BE2C (cell line): Measurements from ENCODE around the gene CEP170B.

Experiments used
- DNase-seq: peaks from one replicate; pipeline ENCODE4 v3.0.0-alpha.2; 2020
- H3K27me3 ChIP-seq: fragments of 250-450 bp; sonication (Bioruptor Pico); 2 replicates; pipeline ENCODE4 v1.5.1; 2020; ENCODE audit warnings: mild to moderate bottlenecking
- H3K36me3 ChIP-seq: fragments of 250-450 bp; sonication (Bioruptor Pico); 2 replicates; pipeline ENCODE4 v1.5.1; 2020; ENCODE audit warnings: mild to moderate bottlenecking
- H3K4me1 ChIP-seq: fragments of 250-450 bp; sonication (Bioruptor Pico); 2 replicates; pipeline ENCODE4 v1.5.1; 2020
- H3K4me3 ChIP-seq: 2 replicates; pipeline ENCODE4 v1.5.1; 2011; ENCODE audit warnings: low read depth, low read length
- H3K9me3 ChIP-seq: fragments of 250-450 bp; sonication (Bioruptor Pico); 2 replicates; pipeline ENCODE4 v1.5.1; 2020
- CTCF ChIP-seq: IDR thresholded peaks from 2 replicates; pipeline ENCODE4 v1.5.1; 2012; ENCODE audit warnings: mild to moderate bottlenecking, low read depth, low read length

Gene CEP170B

GRCh38 chr14:104926619-104927431 lies 61.8 kb downstream of the CEP170B start:
- Histone ChIP-seq H3K9me3 (peaks cover 5% of the 10 kb centered on the region; the same call in 1 of the 2 replicates), H3K27me3 (no peaks in the 10 kb centered on the region), H3K4me3 (no peak overlapping the region), H3K4me1 (peaks cover 3% of the 10 kb centered on the region; the same call in 1 of the 2 replicates), H3K36me3 (no peaks in the 10 kb centered on the region)
- DNase-seq = no peak
- TF ChIP-seq CTCF = no peak

GRCh38 chr14:104927432-104927816 lies 62.4 kb downstream of the CEP170B start:
- Histone ChIP-seq H3K36me3 (no peaks in the 10 kb centered on the region), H3K9me3 (peaks cover 5% of the 10 kb centered on the region; the same call in 1 of the 2 replicates), H3K4me1 (peaks cover 3% of the 10 kb centered on the region; the same call in 1 of the 2 replicates), H3K27me3 (no peaks in the 10 kb centered on the region), H3K4me3 (no peak overlapping the region)
- DNase-seq = no peak
- no peak for TF ChIP-seq CTCF

- H3K9me3 ChIP-seq = peaks cover 5% of the 10 kb centered on the region; the same call in 1 of the 2 replicates
- no peak overlapping the region for H3K4me3 ChIP-seq
- no peaks in the 10 kb centered on the region for H3K36me3 ChIP-seq
- H3K4me1 ChIP-seq = peaks cover 3% of the 10 kb centered on the region
- TF ChIP-seq CTCF = no peak
- H3K27me3 ChIP-seq = no peaks in the 10 kb centered on the region
- DNase-seq = no peak
Measured at GRCh38 chr14:104927901-104928300, 62.8 kb downstream of the CEP170B start.

- H3K4me1 ChIP-seq = peaks cover 3% of the 10 kb centered on the region
- DNase-seq = no peak
- TF ChIP-seq CTCF = no peak
- peaks cover 5% of the 10 kb centered on the region; the same call in 1 of the 2 replicates for H3K9me3 ChIP-seq
- no peak overlapping the region for H3K4me3 ChIP-seq
- H3K27me3 ChIP-seq = no peaks in the 10 kb centered on the region
- H3K36me3 ChIP-seq = no peaks in the 10 kb centered on the region
Measured at GRCh38 chr14:104928391-104929133, 63.5 kb downstream of the CEP170B start.

GRCh38 chr14:104929268-104930230 lies 64.5 kb downstream of the CEP170B start:
- H3K4me1 ChIP-seq = peaks cover 3% of the 10 kb centered on the region
- H3K4me3 ChIP-seq = no peak overlapping the region
- H3K36me3 ChIP-seq = no peaks in the 10 kb centered on the region
- TF ChIP-seq CTCF = no peak
- H3K9me3 ChIP-seq = no peaks in the 10 kb centered on the region
- no peak for DNase-seq
- H3K27me3 ChIP-seq = no peaks in the 10 kb centered on the region
